CD4-positive, alpha-beta T cell treated with Interleukin-15 for 1 hour (primary cell): ENCODE data around the gene ZNF628.

Experiments
- DNase-seq: peaks from one replicate; pipeline ENCODE4 v3.0.0-alpha.2; 2020

The ZNF628 gene

DNA sequence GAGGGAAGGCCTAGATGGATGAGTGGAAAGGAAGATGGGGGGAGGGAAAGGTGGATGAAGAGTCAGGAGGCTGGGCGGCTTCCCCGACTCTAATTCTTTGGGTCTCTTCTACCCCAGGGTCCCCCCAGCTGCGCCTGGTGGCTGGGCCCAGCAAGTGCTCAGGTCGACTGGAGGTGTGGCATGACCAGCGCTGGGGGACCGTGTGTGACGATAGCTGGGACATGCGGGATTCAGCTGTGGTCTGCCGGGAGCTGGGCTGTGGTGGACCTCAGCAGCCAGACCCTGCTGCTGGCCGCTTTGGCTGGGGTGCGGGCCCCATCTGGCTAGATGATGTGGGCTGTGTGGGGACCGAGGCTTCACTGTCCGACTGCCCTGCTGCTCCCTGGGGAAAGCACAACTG is 21.3 kb downstream of the ZNF628 start:
- DNase-seq = no peak

GRCh38 chr19:55498246-55498840 is 21.9 kb downstream of the ZNF628 start:
- DNase-seq = no peak

GRCh38 chr19:55500368-55500952 is 24.0 kb downstream of the ZNF628 start:
- DNase-seq = no peak

GRCh38 chr19:55502197-55502952 is 26.0 kb downstream of the ZNF628 start:
- no peak for DNase-seq

GRCh38 chr19:55503157-55503501 is 26.7 kb downstream of the ZNF628 start:
- DNase-seq = no peak

GRCh38 chr19:55503502-55504251 is 27.3 kb downstream of the ZNF628 start:
- peak; percentile 93 for DNase-seq

- DNase-seq = no peak
Measured at GRCh38 chr19:55504252-55504603, 27.8 kb downstream of the ZNF628 start.

DNA sequence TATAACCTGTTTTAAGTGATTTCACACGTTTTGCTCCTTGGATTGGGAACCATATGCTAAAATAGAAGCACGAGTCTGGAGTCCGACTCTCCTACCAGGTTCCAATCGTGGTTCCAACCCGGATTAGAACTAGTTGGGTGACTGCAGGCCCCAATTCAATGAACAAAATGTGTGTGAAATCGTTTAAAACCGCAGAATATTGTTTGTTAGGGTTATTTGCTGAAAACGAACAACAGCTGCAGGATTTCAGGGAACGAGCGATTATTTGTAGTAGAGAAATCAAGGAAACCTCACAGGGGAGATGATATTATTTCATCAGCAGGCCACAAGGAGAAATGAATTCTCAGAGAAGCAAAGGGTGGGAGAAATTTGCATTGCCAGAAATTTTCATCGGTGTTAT is 28.6 kb downstream of the ZNF628 start:
- DNase-seq = no peak

DNA sequence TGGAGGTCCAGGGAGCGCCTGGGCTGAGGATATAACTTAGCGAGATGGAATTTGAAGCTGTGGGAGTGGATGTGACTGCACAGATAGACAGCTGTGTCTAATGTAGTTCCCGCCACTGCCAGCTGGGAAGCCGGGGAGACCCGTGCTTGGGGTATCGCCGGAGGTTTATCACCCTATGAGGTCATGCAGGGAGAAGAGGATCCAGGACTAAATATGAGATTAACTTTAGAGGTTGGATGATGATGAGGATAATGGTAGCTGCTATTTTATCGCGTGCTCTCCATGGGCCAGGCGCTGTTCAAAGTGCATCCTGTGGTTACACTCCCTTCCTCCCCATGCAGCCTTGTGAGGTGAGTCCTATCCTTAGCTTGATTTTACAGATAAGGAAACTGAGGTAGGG is 31.7 kb downstream of the ZNF628 start:
- no peak for DNase-seq

- peak; percentile 92 for DNase-seq
Measured at GRCh38 chr19:55516878-55517620, 40.6 kb downstream of the ZNF628 start.

DNA sequence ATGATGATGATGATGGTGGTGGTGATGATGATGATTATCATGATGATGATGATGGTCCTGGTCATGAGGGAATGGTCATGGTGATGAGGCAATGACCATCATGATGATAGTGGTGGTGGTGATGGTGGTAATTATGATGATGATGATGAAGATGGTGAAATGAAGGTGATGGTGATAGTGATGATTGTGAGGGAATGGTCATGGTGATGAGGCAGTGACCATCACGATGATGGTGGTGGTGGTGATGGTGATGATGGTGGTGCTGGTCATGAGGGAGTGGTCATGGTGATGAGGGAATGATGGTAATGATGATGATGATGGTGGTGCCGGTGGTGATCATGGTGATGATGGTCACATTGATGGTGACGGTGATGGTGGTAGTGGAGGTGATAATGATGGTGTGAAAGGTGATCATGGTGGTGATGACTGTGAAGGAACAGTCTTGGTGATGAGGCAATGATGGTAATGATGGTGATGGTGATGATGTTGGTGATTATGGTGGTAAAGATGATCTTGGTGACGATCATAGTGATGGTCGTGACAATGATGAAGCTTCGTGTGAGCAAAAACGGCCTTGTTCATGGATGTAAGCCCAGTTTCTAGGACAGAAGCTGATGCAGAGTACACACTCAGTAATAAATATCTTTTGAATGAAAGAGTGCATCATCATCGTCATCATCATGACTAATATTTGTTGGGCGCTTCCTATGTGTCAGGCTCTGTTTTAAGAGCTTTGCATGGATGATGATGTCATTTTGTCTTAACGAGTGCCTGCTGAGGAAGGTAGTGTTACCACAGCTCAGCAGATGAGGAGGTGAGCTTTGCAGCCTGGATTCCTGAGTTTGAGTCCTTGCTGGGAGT is 43.3 kb downstream of the ZNF628 start:
- no peak for DNase-seq

- DNase-seq = no peak
Measured at GRCh38 chr19:55520691-55521292, 44.4 kb downstream of the ZNF628 start.

DNA sequence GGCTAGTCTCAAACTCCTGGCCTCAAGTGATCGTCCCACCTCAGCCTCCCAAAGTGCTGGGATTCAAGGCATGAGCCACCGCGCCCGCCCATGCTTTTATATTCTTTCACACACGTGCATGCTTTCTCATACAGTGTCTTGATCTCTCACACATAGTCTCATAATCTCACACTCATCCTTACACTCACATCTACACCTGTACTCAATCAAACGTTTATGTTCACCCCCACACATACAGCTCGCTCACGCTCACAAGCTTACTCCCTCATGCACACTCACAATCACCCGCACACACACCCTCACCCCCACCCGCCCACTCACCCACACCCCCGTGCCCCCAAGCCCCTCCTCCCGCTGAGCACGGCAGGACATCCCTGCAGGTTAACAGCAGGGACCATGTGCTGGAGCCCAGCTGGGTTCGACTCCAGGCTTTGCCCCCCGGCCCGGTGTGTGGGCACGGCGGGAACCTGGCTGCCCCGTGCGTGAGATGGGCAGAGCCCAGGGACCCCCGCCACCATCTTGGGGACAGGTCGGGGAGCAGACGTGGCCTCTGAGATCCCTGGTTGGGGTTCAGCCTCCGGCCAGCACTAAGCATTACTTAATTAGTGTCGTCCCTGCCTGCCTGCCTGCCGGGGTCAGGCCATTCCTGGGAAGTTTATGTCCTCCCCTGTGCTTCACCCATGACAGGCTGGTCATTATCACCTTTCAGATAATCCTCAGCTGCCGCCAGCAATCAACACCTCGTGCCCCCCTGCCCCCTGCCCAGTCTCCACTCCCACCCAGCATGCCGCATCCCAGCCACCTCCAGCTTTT is 49.1 kb downstream of the ZNF628 start:
- no peak for DNase-seq

- DNase-seq = no peak
Measured at GRCh38 chr19:55526216-55527196, 50.1 kb downstream of the ZNF628 start.

DNA sequence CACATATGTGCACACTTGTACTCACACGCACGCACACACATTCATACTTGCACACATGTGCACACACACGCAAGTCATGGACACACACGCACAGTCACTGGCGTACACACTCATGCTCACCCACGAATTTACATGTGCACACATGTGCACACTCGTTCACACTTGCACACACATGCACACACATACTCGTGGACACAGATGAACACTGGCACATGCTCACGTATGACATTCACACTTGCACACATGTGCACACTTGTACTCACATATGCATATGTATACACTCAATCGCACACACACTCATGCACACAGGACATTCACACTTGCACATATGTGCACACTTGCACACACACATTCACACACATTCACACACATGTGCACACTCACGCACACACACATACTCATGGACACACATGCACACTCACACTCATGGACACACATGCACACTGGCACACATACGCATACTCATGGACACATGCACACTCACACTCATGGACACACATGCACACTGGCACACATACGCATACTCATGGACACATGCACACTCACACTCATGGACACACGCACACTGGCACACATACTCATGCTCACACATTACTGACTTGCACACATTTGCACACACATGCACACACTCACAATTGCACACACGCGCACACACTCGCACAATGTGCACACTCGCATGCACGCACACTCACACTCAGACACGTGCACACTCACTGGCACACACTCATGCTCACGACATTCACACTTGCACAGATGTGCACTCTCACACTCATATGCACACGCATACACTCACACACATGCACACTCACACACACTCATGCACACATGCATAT is 51.0 kb downstream of the ZNF628 start:
- DNase-seq = no peak

DNA sequence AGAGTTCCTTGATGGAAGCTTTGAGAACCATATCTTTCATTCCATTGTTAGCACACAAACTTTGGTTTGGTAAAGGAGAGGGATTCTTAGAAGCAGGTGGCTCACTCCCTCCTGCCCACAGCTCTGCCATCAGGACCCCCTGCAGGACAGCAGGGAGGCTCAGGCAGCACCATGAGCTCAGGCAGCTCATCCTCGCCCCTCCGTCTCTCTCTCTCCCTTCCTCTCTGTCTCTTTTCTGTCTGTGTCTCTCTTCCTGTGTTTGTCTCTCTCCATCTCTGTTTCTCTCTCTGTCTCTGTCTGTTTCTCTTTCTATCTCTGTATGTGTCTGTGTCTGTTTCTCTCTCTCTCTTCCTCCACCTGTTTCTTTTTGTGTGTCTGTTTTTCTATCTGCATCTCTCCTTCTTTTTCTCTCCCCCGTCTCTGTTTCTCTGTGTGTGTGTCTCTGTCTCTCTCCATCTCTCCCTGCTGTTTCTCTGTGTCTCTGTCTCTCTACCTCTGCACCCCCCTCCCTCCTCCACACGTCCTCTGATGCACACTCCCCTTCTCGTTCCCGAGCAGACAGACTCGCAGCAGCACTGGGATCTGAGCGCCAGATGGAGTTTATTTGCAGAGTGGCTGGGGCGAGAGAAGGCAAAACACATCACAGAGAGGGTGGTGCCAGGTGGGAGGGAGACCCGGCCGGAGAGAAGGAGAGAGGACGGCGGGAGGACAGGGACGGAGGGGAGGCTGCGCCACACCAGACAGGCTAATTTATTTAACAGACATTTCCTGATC is 51.8 kb downstream of the ZNF628 start:
- no peak for DNase-seq

- DNase-seq = no peak
Measured at GRCh38 chr19:55529636-55530234, 53.3 kb downstream of the ZNF628 start.
